Memory B cell (primary cell): ENCODE results near the gene DEUP1.

Experiments
- ATAC-seq: fragments of 150-1000 bp; cut with Tn5 transposase; 2 replicates; pipeline ENCODE4 v1.10.0; 2021; ENCODE audit warnings: low read depth, mild to moderate bottlenecking, moderate library complexity
- DNase-seq, 2 donors: peaks; one replicate each; pipeline ENCODE4 v3.0.0; 2022; ENCODE audit warnings: low spot score in 2 of 2
- H3K27ac Mint-ChIP-seq: one replicate; pipeline ENCODE4 v1.8.0; 2022; ENCODE audit warnings: mild to moderate bottlenecking, moderate library complexity, mixed read lengths
- H3K27me3 Mint-ChIP-seq: one replicate; pipeline ENCODE4 v1.8.0; 2022; ENCODE audit warnings: mixed read lengths
- H3K36me3 Mint-ChIP-seq: one replicate; pipeline ENCODE4 v1.8.0; 2022; ENCODE audit warnings: mild to moderate bottlenecking, mixed read lengths
- H3K4me1 Mint-ChIP-seq: one replicate; pipeline ENCODE4 v1.8.0; 2022; ENCODE audit warnings: mixed read lengths
- H3K4me3 Mint-ChIP-seq: one replicate; pipeline ENCODE4 v1.8.0; 2022; ENCODE audit warnings: mild to moderate bottlenecking, moderate library complexity, mixed read lengths
- H3K9me3 Mint-ChIP-seq: one replicate; pipeline ENCODE4 v1.8.0; 2022; ENCODE audit warnings: mixed read lengths

Gene DEUP1

GRCh38 chr11:93322207-93322606, 8.3 kb upstream of the DEUP1 start:
- no peaks in the 10 kb centered on the region for H3K9me3 Mint-ChIP-seq
- no peak overlapping the region for H3K27ac Mint-ChIP-seq
- DNase-seq, result no peak
- no peak overlapping the region for H3K4me3 Mint-ChIP-seq
- no peak for ATAC-seq
- H3K36me3 Mint-ChIP-seq, result no peaks in the 10 kb centered on the region
- no peaks in the 10 kb centered on the region for H3K4me1 Mint-ChIP-seq
- no peaks in the 10 kb centered on the region for H3K27me3 Mint-ChIP-seq

GRCh38 chr11:93323747-93324146, 6.8 kb upstream of the DEUP1 start:
- DNase-seq (no peak), ATAC-seq (no peak)
- no peaks in the 10 kb centered on the region for H3K4me1 Mint-ChIP-seq
- no peaks in the 10 kb centered on the region for H3K36me3 Mint-ChIP-seq
- no peak overlapping the region for H3K4me3 Mint-ChIP-seq
- peaks cover 2% of the 10 kb centered on the region for H3K27me3 Mint-ChIP-seq
- H3K9me3 Mint-ChIP-seq, result no peaks in the 10 kb centered on the region
- no peak overlapping the region for H3K27ac Mint-ChIP-seq

- no peak for DNase-seq
- H3K36me3 Mint-ChIP-seq, result no peaks in the 10 kb centered on the region
- peaks cover 2% of the 10 kb centered on the region for H3K27me3 Mint-ChIP-seq
- no peaks in the 10 kb centered on the region for H3K9me3 Mint-ChIP-seq
- H3K27ac Mint-ChIP-seq, result no peak overlapping the region
- no peaks in the 10 kb centered on the region for H3K4me1 Mint-ChIP-seq
- ATAC-seq, result no peak
- H3K4me3 Mint-ChIP-seq, result no peak overlapping the region
Measured at GRCh38 chr11:93324500-93324899, 6.0 kb upstream of the DEUP1 start.

GRCh38 chr11:93326681-93327080, 3.9 kb upstream of the DEUP1 start:
- Mint-ChIP-seq H3K4me3 (no peak overlapping the region), H3K36me3 (no peaks in the 10 kb centered on the region), H3K27ac (no peak overlapping the region), H3K9me3 (no peaks in the 10 kb centered on the region), H3K4me1 (no peaks in the 10 kb centered on the region), H3K27me3 (peaks cover 6% of the 10 kb centered on the region)
- no peak for ATAC-seq
- no peak for DNase-seq

- H3K27me3 Mint-ChIP-seq, result peaks cover 8% of the 10 kb centered on the region
- H3K4me3 Mint-ChIP-seq, result no peak overlapping the region
- DNase-seq (no peak), ATAC-seq (no peak)
- H3K36me3 Mint-ChIP-seq, result no peaks in the 10 kb centered on the region
- no peaks in the 10 kb centered on the region for H3K4me1 Mint-ChIP-seq
- H3K27ac Mint-ChIP-seq, result no peak overlapping the region
- H3K9me3 Mint-ChIP-seq, result no peaks in the 10 kb centered on the region
Measured at GRCh38 chr11:93329936-93330445, 551 bp upstream of the DEUP1 start.

GRCh38 chr11:93340223-93340622, 9.7 kb downstream of the DEUP1 start:
- Mint-ChIP-seq H3K4me1 (no peaks in the 10 kb centered on the region), H3K4me3 (no peak overlapping the region), H3K27me3 (no peaks in the 10 kb centered on the region), H3K36me3 (no peaks in the 10 kb centered on the region), H3K9me3 (no peaks in the 10 kb centered on the region), H3K27ac (no peak overlapping the region)
- ATAC-seq, result no peak
- DNase-seq, result no peak

- Mint-ChIP-seq H3K4me1 (no peaks in the 10 kb centered on the region), H3K36me3 (no peaks in the 10 kb centered on the region), H3K9me3 (no peaks in the 10 kb centered on the region), H3K27ac (no peak overlapping the region), H3K27me3 (no peaks in the 10 kb centered on the region), H3K4me3 (no peak overlapping the region)
- DNase-seq (no peak), ATAC-seq (no peak)
Measured at GRCh38 chr11:93344855-93345333, 14.4 kb downstream of the DEUP1 start.

- H3K36me3 Mint-ChIP-seq, result no peaks in the 10 kb centered on the region
- peaks cover 1% of the 10 kb centered on the region for H3K27me3 Mint-ChIP-seq
- H3K27ac Mint-ChIP-seq, result no peak overlapping the region
- no peak for DNase-seq
- H3K4me3 Mint-ChIP-seq, result no peak overlapping the region
- H3K9me3 Mint-ChIP-seq, result peaks cover 2% of the 10 kb centered on the region
- ATAC-seq, result no peak
- H3K4me1 Mint-ChIP-seq, result no peaks in the 10 kb centered on the region
Measured at GRCh38 chr11:93348930-93349329, 18.4 kb downstream of the DEUP1 start.

GRCh38 chr11:93350835-93351234, 20.3 kb downstream of the DEUP1 start:
- Mint-ChIP-seq H3K4me3 (no peak overlapping the region), H3K27ac (no peak overlapping the region), H3K9me3 (peaks cover 6% of the 10 kb centered on the region), H3K4me1 (no peaks in the 10 kb centered on the region), H3K36me3 (peaks cover 3% of the 10 kb centered on the region), H3K27me3 (peaks cover 1% of the 10 kb centered on the region)
- ATAC-seq, result no peak
- DNase-seq, result no peak

GRCh38 chr11:93359396-93359795, 28.9 kb downstream of the DEUP1 start:
- H3K4me3 Mint-ChIP-seq, result no peak overlapping the region
- peaks cover 2% of the 10 kb centered on the region for H3K36me3 Mint-ChIP-seq
- DNase-seq (no peak), ATAC-seq (no peak)
- no peak overlapping the region for H3K27ac Mint-ChIP-seq
- H3K9me3 Mint-ChIP-seq, result peaks cover 9% of the 10 kb centered on the region
- H3K4me1 Mint-ChIP-seq, result no peaks in the 10 kb centered on the region
- no peaks in the 10 kb centered on the region for H3K27me3 Mint-ChIP-seq

- DNase-seq (no peak), ATAC-seq (no peak)
- H3K27ac Mint-ChIP-seq, result no peak overlapping the region
- H3K4me3 Mint-ChIP-seq, result no peak overlapping the region
- no peaks in the 10 kb centered on the region for H3K4me1 Mint-ChIP-seq
- H3K9me3 Mint-ChIP-seq, result peaks cover 9% of the 10 kb centered on the region
- H3K36me3 Mint-ChIP-seq, result peaks cover 2% of the 10 kb centered on the region
- H3K27me3 Mint-ChIP-seq, result no peaks in the 10 kb centered on the region
Measured at GRCh38 chr11:93361435-93361834, 30.9 kb downstream of the DEUP1 start.

- Mint-ChIP-seq H3K36me3 (no peaks in the 10 kb centered on the region), H3K27ac (no peak overlapping the region), H3K27me3 (no peaks in the 10 kb centered on the region), H3K9me3 (peaks cover 9% of the 10 kb centered on the region), H3K4me1 (no peaks in the 10 kb centered on the region), H3K4me3 (no peak overlapping the region)
- no peak for ATAC-seq
- no peak for DNase-seq
Measured at GRCh38 chr11:93368022-93368421, 37.5 kb downstream of the DEUP1 start.

- no peak overlapping the region for H3K27ac Mint-ChIP-seq
- no peaks in the 10 kb centered on the region for H3K4me1 Mint-ChIP-seq
- ATAC-seq (no peak), DNase-seq (no peak)
- no peaks in the 10 kb centered on the region for H3K36me3 Mint-ChIP-seq
- H3K9me3 Mint-ChIP-seq, result peaks cover 9% of the 10 kb centered on the region
- H3K27me3 Mint-ChIP-seq, result no peaks in the 10 kb centered on the region
- H3K4me3 Mint-ChIP-seq, result no peak overlapping the region
Measured at GRCh38 chr11:93370260-93370659, 39.7 kb downstream of the DEUP1 start.

GRCh38 chr11:93389737-93390136, 59.2 kb downstream of the DEUP1 start:
- Mint-ChIP-seq H3K4me3 (no peak overlapping the region), H3K9me3 (no peaks in the 10 kb centered on the region), H3K36me3 (no peaks in the 10 kb centered on the region), H3K27ac (no peak overlapping the region), H3K27me3 (peaks cover 2% of the 10 kb centered on the region), H3K4me1 (no peaks in the 10 kb centered on the region)
- DNase-seq, result no peak
- ATAC-seq, result no peak

- Mint-ChIP-seq H3K27ac (no peak overlapping the region), H3K4me3 (no peak overlapping the region), H3K27me3 (peaks cover 2% of the 10 kb centered on the region), H3K4me1 (no peaks in the 10 kb centered on the region), H3K9me3 (no peaks in the 10 kb centered on the region), H3K36me3 (no peaks in the 10 kb centered on the region)
- ATAC-seq, result no peak
- no peak for DNase-seq
Measured at GRCh38 chr11:93392867-93393266, 62.3 kb downstream of the DEUP1 start.
